GOT3 (cell line): ENCODE results near the gene MCRIP2.
"Not testable (repeated sequence)": the region's sequence is repeated elsewhere in the genome, so short reads cannot be mapped to it uniquely, and the experiment has no call there.

Experiments used
- DNase-seq: peaks from one replicate; lab custom pipeline; 2025; ENCODE audit warnings: mixed read lengths; lab: John Stamatoyannopoulos, UW

Gene MCRIP2

DNA sequence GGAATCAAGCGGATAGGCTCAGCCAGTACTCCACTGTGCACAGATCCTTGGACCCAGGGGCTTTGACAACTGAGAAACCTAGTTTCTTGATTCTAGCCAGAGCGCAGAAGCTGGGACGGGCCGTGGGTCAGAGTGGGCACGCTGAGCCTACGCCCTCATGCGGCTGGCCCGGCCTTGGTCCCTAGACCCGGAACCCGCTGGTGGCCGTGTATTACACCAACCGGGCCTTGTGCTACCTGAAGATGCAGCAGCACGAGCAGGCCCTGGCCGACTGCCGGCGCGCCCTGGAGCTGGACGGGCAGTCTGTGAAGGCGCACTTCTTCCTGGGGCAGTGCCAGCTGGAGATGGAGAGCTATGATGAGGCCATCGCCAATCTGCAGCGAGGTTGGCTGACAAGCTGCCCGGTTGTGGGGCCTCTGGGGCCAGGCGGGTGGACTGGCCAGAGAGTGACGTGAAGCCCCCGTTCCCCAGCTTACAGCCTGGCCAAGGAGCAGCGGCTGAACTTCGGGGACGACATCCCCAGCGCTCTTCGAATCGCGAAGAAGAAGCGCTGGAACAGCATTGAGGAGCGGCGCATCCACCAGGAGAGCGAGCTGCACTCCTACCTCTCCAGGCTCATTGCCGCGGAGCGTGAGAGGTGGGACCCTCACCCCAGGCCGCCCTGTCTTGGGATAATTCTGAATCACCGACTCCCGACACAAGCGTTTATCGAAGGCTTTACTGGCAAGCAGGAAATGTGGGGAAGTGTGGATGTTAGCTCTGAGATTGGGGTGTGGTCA lies 39.5 kb downstream of the MCRIP2 start:
- no peak for DNase-seq

DNA sequence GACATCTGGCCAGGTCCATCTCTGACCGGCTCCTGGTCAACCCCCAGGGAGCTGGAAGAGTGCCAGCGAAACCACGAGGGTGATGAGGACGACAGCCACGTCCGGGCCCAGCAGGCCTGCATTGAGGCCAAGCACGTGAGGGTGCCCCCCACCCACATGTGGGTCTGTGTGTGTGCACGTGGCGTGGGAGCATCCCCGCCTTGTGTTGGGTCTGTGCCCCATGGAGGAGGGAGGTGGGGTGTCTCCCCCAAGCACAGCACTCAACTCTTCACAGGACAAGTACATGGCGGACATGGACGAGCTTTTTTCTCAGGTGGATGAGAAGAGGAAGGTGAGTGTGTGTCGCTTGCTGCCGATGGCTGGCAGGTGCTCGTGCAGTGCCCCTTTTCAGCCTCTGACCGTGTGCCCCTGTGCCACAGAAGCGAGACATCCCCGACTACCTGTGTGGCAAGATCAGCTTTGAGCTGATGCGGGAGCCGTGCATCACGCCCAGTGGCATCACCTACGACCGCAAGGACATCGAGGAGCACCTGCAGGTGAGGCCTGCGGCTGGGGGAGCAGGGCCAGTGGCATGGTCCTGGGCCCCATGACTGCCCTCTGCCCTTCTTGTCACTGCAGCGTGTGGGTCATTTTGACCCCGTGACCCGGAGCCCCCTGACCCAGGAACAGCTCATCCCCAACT lies 40.3 kb downstream of the MCRIP2 start:
- DNase-seq, result no peak

DNA sequence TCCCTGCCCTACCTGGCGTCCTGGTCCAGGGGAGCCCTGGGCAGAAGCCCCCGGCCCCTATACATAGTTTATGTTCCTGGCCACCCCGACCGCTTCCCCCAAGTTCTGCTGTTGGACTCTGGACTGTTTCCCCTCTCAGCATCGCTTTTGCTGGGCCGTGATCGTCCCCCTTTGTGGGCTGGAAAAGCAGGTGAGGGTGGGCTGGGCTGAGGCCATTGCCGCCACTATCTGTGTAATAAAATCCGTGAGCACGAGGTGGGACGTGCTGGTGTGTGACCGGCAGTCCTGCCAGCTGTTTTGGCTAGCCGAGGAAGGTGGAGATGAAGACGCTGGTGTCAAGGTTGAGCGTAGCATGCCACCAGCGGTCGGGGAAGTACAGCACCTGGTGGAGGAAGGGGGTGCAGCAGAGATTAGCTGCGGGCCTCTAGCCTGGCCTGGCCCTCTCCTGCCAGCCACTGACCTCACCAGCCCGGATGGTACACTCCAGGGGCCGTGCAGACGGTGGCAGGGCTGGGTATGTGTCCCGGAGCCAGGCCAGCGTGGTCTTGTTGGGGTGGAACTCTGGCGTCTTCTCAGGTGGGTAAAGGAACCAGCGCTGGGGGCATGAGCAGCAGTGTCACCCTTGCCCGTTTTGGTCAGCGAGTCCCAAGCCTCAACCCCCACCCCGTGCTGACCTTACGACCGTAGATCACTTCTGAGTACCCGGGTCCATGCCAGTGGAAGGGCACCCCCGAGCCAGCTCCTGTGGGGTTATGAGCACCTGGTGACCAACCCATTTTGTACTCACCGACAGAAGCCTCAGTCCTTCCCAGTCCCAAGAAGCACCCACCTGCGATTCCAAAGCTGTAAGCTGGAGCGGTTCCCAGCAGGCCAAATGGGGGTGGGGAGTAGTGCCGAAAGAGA lies 41.1 kb downstream of the MCRIP2 start:
- DNase-seq, result no peak

DNA sequence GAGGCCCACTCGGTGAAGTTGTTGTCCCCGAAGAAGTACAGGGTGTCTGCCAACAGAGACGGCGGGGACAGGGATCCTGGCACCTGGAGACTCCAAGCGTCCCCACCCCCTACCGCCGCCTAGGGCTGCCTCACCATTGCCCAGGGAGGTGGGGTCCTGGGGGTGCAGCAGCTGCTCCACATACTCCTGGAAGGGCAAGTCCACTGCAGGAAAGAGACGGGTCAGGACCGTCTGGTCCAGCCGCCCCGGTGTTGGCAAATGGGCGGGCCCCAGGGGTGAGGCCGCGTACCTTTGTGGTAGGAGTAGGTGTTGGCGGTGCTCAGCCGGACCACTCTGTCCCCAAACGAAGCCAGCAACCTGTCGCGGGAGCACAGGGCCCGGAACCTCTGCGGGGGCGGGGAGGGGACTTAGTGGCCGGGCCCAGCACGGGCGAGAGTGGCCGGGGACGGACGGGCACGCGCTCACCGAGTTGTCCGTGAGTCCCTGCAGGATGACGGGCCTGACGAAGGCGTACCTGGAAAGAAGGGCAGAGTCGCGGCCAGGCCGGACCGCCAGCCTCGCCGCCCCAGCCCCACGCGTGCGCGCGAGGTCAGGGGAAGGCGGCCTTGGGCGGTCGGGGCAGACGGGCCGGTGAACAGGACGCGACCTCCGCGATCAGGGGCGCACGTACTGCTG lies 41.9 kb downstream of the MCRIP2 start:
- DNase-seq, result no peak

DNA sequence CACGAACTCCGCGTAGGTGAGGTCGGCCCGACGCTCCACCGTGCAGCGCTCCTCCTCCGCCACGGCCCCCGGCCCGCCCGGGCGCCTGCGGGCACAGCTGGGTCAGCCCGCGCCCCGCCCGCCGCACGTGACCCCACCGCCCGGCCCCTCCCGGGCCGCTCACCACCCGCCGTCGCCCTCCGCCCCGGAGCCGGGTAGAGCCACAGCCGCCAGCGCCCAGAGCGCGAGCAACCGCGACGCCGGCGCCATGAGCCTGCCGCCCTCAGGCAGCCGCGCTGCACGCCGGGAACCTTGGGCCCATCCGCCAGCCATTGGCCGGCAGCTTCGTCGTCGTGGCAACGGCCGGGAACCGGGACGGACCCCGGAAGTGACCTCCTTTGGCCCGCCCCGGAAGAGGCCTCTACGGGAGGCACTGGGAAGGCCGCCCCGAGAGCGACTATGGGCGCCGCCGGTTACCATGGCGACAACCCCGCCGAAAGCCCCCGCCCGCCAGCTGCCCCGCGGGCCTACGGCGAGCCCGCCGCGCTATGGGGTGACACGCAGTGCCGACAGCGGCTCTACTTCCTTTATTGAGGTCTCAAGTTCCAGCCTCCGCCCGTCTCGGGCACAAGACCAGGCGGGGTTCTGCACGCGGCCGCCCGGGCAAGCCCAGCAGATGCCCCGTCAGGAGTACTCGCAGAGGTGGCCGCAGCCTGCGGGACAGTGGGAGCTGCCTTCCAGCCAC lies 42.6 kb downstream of the MCRIP2 start, which contains the start of gene JMJD8:
TSS of gene JMJD8 (minus strand) at position 264 of the 724 bp plus-strand sequence. CDS start at position 249, 15 bp downstream.
- peak; percentile 87 for DNase-seq

DNA sequence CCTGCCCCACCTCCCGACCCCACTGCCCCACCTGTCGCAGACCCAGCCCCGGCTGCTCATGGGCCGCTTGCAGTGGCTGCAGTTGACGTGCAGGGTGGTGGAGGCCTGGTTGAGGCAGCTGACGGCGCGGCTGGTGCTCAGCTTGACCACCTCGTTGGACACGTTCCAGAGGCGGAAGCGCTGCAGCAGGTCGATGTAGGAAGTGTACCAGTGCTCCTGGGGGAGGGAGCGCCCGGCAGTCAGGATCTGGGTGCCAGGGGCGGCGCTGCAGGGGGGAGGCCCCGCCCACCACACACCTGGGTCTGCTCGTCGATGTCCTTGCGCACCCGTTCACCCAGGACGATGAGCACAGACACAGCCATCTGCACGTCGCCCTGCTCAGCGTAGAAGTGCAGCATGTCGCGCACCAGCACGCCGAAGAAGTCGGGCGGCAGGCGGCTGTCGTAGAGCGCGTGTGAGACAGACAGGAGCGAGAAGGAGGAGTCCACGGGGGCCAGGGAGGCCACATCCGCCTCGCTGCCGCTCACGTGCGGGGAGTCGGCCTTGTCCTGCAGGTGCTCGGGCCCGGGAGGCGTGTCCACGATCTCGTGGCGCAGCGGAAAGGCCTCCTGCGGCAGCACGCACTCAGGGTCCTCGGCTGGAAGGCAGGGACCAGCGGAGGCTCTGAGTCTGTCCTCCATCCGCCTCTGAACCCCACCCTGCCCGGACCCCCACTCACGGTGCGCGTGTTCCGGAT lies 43.5 kb downstream of the MCRIP2 start:
- DNase-seq, result no peak

DNA sequence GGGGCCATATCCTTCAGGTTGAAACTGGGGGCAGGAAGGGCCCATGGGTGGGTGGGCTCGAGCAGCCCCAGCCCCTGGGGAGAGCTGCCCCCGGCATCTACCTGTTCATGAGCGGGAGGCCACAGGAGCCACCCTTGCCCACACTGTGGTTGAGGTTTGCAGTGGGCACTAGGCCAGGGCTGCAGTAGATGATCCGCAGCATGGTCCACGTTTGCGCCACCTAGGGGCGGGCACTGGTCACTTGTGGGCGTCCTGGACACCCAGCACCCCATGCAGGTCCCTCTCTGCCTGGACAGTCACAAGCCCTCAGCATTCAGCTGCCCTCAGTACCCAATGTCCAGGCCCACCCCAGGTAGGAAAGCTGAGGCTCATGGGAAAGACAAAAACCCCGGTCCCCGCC lies 44.3 kb downstream of the MCRIP2 start:
- DNase-seq, result no peak

DNA sequence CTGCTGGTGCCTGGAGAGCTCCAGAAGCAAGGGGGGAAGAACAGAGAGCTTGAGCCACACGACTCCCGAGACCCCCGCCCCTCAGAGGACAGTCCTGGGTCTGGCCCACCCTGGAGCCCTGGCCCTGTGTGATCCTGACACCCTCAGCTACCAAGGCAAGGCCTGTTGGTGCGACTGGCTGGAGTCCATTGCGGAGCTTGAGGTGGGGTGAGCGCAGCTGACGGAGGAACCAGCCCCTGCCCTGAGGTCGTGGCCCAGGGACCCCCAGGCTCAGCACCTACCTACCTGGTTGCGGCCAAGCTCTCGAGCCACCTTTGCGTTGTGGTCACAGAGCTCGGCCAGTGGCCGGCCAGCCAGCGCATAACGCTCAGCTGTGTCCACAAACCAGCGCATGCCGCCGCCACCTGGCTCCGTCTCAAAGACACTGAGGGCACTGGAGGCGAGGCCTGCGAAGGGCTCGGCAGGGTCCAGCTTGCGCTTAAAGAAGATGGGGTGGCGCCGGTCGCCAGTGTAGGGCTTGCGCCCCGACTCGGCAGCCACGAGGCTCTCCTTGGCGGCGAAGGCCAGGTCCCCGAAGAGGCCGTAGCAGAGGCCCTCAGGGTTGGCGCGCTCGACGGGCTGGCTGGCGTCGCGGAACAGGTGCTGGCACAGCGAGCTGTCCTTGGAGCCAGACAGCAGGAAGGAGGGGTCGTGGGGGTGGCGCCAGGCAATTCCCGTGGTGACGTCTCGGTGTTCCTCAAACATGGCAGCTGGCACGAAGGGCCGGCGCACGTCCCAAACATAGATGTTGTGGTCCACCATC lies 45.0 kb downstream of the MCRIP2 start:
- no peak for DNase-seq

DNA sequence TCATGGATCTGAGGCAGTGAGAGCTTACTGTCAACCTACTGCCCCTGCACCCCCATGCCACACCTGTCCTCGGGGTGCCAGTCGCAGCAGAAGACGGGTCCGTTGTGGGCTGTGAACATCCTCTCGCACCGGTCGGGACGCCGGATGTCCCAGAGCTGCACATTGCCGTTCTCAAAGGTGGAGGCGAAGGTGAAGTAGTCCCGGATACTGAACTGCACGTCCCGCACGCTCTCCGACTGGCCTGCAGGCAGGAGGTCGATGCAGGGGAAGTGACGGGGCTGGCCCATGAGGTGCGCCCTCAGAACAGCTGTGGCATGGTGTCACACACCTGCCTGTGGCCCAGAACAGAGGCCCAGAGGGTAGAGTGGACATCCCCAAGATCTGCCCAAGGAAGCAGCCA lies 45.9 kb downstream of the MCRIP2 start:
- no peak for DNase-seq

DNA sequence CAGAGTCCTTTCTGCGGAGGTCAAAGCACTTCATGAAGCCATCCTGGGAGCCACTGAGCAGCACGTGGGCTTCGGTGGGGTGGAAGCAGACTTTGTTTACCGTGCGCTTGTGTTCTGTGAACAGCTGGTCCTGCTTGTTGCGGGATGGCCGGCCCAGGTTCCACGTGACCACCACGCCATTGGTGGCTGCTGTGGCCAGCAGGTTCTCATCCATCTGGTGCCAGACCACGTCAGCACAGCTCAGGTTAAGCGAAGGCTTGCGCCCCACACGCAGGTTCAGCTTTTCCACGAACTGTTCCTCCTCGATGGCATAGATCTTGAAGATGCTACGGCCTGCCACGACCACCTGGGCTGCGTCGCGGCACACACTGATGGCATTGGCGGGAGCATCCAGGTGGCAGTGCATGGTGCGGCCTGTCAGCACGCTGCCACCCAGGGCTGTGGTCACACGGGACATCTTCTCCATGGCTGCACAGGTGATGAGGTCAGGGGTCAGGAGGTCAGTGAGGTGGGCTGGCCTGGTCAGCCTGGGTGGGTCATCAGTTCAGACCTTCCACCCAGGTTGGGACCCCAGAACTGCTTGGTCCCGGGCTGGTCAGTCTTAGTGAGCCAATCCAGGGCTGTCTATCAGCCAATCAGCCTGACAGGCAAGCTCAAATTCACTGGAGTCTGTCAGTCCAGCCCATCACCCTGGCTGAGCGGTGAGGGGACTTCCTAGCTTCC lies 47.7 kb downstream of the MCRIP2 start:
- DNase-seq, result no peak

DNA sequence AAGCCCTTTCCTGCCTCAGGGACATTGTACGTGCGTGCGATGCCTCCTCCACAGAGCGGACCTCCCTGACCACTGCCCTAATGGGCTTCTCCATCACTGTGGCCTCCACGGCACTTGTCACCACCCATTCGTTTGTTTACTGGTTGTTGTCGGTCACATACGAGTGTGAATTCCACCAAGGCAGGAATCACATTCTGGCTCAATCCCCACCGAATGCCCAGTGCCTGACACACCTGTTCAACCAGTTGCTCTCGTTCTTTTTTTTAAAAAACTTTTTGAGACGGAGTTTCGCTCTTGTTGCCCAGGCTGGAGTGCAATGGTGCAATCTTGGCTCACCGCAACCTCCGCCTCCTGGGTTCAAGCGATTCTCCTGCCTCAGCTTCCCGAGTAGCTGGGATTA lies 49.6 kb downstream of the MCRIP2 start:
- not testable (repeated sequence) for DNase-seq

DNA sequence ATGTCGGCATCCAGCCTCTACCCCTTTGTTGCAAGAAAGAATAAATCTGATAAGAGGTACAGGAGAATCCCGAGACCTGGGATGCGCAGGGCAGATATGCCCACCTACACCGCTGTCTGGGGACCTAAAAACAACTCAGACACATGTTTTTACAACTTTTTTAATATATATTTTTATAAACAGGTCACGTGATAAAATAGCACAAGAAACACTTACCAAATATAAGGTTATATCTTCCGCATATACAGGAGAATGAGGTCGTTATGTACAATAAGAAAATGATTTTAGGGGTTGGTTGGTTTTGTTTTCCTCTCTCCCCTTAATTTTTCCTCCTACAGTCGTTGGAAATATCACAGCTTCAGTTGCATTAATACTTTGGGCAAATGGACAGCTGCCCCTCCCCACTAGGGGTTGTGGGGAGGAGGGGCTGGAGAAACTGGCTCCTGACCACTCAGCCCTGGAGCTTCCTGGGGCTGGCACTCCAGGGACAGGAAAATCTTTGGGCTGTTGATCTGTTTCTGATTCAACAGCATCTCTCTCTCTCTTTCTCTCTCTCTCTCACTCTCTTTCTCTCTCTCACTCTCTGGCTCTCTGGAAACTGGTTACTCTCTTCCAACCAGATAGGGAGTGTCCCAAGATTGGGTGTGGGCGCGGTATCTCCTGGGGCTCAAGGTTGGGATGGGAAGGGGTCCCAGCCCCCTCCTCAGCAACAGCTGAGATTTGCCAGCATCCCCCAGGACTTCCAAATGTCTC lies 50.9 kb downstream of the MCRIP2 start:
- DNase-seq, result no peak

DNA sequence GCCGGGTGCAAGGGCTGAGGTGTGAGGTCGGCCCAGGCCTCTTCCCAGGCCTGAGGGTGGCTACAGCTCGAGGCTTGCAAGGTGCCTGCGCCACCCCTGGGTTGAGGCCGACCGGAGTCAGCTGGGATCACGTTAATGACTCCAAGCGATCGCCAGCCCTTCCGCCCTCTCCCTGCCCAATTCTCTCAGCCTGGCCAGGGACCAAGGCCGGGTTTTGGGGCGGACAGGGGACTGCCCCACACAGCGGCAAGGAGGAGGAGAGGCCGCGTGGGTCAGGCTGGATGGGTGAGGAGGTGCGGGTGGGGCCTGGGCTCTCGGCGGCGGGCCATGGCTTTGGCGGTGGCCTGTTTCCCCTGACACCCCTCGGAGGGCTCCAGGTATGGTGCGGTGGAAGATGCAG lies 51.7 kb downstream of the MCRIP2 start:
- no peak for DNase-seq

DNA sequence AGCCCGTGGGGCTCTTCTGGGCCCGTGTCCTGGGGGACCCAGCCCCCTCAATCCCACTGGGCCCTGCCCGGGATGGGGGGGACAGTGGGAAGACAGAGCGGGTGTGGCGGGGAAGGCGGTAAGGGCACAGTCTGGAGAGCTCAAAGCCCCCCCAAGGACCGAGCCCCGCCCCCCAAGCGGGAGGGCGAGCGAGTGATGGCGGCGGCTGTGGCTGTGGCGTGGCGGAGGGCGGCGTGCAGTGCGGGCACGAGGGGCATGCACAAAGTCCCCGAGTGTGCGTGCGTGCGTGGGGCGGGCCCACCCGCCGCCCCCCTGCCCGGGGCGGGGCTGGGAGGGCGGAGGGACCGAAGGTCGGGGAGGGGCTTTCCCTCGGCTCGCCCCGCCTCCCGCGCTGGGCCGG lies 52.1 kb downstream of the MCRIP2 start:
- no peak for DNase-seq

DNA sequence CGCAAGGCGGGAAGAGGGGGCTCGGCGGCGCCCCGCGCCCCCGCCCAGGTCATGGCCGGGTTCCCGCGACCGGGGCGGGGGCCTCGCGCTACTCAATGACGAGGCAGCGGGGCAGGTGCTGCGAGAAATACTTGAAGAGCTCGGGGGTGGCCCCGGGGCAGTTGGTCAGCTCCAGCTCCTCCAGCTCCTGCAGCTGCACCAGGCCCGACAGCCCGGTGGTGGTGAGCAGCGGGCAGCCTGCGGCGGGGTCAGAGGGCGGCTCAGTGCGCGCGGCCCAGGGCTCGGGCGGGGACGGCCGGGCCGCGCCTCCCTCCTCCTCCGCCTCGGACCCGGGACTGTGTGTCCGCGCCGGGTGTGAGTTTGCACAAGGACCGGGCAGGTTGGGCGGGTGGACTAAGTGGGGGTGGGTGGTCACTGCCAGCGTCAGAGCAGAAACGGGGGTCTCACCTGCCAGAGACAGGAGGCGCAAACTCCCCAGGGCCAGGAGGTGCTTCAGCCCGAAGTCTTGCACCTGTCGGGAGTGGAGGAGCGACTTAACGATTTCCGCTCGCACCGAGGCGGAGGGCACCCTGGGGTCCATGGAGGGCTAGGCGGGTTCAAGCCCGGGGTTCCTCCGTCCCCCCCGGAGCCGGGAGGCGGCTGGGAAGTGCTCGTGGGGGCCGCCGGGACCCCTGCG lies 52.7 kb downstream of the MCRIP2 start:
- no peak for DNase-seq

DNA sequence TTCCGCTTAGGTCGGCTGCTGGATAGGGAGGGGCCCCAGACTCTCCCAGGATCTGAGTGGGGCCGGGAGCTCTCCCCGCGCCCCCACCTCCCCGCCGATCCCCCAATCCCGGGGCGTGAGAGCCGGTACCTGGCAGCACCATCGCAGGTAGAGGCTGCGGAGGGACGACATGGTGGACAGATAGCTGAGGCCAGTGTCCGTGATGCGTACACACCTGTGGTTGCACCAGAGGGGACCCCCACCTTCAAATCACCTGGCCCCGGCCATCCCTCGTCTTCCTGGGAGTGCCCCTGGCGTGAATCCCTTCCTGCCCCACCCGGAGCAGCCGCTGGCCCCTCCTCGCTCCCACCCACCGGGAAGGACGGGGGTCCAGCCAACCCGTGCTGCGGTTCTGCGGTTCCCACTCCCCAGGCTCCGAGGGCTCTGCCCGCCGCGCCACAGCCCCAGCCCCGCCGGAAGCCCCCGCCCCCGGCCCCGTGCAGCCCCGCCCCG lies 53.3 kb downstream of the MCRIP2 start:
- DNase-seq, result no peak

DNA sequence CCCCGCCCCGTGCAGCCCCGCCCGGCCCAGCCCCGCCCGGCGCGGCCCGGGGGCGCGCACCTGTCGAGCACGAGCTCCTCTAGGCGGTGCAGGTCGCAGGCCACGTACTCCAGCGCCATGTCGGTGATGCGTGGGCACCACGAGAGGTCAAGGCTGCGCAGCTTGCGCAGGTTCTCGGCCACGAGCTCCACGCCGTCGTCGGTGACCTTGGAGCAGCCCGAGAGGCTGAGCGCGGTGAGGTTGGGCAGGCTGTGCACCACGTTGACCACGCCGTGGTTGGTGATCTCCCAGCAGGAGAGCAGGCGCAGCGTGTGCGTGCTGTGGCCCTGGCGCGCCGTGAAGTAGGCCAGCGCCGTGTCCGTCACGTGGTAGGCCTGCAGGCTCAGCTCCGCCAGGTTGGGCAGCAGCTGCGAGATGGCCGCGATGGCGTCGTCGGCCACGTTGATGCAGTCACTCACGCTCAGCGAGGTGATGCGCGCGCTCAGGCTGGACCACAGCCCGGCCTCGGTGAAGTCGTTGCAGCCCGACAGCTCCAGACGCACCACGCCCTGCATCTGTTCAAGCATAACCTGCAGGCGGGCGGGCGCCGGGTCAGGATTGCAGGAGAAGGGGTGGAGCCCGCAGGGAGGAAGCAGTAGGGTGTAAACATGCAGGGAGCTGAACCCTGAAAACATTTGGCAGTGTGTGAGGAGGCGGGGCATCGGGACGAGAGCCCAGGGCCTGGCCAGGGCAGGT lies 53.9 kb downstream of the MCRIP2 start:
- DNase-seq, result no peak
